ENCODE data around the gene SSB. TPM values are rescaled to one million over a fixed set of nuclear protein-coding genes. Genes with fewer than 3 reads are reported as not detected.

SSB gene
- total and polyA plus RNA-seq, 2 of the 4 experiments (the other 2 are of a cell fraction), result 41.2 to 75.5 TPM

DNA sequence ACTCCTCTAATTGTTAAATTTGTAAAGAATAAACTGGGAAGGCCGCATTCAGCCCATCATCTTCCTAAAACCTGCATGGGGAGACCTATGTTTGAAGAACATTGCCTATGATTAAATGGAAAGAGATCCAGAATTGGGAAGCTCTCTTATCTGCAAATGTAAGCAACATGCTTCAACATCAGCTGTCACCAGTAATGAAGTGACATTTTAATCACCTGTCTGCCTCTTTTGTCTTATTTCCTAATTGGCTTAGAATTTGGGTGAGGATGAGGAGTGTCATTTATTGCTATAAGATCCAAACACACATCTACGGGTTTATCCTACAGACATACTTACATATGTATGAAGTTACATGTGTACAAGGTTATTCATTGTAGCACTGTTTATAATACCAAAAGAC is 26.0 kb upstream of the SSB start:
- Histone ChIP-seq H3K56ac (ENCODE audit: extremely low read depth, insufficient read depth, low read length) (no peak overlapping the region), H3K4me2 (ENCODE audit: low read depth, low read length) (no peak overlapping the region), H2AK9ac (replicated peaks; ENCODE audit: low read depth, low read length, poor library complexity) (no peak overlapping the region), H4K91ac (ENCODE audit: insufficient read depth, low read depth, low read length) (no peak overlapping the region), H2BK20ac (ENCODE audit: low read depth, low read length) (no peak overlapping the region), H2BK5ac (ENCODE audit: low read depth, low read length, poor library complexity, severe bottlenecking) (no peak overlapping the region), H2AFZ (replicated peaks; ENCODE audit: low read length, poor library complexity) (no peak overlapping the region), H2BK120ac (ENCODE audit: low read depth, low read length) (no peak overlapping the region), H2BK15ac (ENCODE audit: low read depth, low read length) (no peak overlapping the region), H3K9me3 (ENCODE audit: control insufficient read depth, insufficient read depth, low read length) (peaks cover 2% of the 10 kb centered on the region; the same call in 1 of the 2 replicates), H3K23ac (ENCODE audit: low read depth, low read length) (no peak overlapping the region), H4K20me1 (ENCODE audit: insufficient read depth, low read length) (no peaks in the 10 kb centered on the region), H3K14ac (replicated peaks; ENCODE audit: low read depth, low read length) (no peak overlapping the region), H3K27me3 (ENCODE audit: control insufficient read depth, insufficient read depth, low read length) (peaks cover 10% of the 10 kb centered on the region), H3K27ac (ENCODE audit: insufficient read depth, low read length) (no peak overlapping the region), H2AK5ac (ENCODE audit: low read depth, low read length) (no peak overlapping the region), H3K79me1 (ENCODE audit: low read depth in 1 of 2, low read length in 2 of 2) (no peaks in the 10 kb centered on the region), H3K36me3 (ENCODE audit: control insufficient read depth, insufficient read depth, low read length) (no peaks in the 10 kb centered on the region), H3K9ac (ENCODE audit: low read depth, low read length) (no peak overlapping the region), H3K18ac (ENCODE audit: low read depth, low read length) (no peak overlapping the region), H3K4me1 (ENCODE audit: control insufficient read depth, insufficient read depth, low read length) (peaks cover 5% of the 10 kb centered on the region; the same call in 1 of the 2 replicates), H3K9me1 (ENCODE audit: insufficient read depth, low read length) (no peaks in the 10 kb centered on the region), H3K4ac (ENCODE audit: low read depth, low read length) (no peak overlapping the region), H4K8ac (ENCODE audit: low read depth in 2 of 2, low read length in 2 of 2) (no peak overlapping the region), H3K4me3 (ENCODE audit: insufficient read depth, low read depth, low read length) (no peak overlapping the region), H4K5ac (ENCODE audit: low read depth, low read length) (no peak overlapping the region)
- POLR2A ChIA-PET (ENCODE audit: unreplicated experiment), result no interaction called here
- ATAC-seq (ENCODE audit: low read depth) (no peak), DNase-seq (peak; percentile 5)
- TF ChIP-seq MXI1 (IDR thresholded peaks at IDR 0.05; ENCODE audit: borderline replicate concordance, low read depth, low read length) (no peak), NFE2L2 (IDR thresholded peaks at IDR 0.05; ENCODE audit: low read depth, low read length) (no peak), RCOR1 (IDR thresholded peaks at IDR 0.05; ENCODE audit: insufficient replicate concordance, low read length) (no peak), SMC3 (IDR thresholded peaks at IDR 0.05; ENCODE audit: low read depth, low read length) (no peak), BHLHE40 (IDR thresholded peaks at IDR 0.05; ENCODE audit: low read depth, low read length) (no peak), RFX5 (IDR thresholded peaks at IDR 0.05; ENCODE audit: low read depth, low read length) (no peak)
- TF ChIP-seq, protein P1, sequence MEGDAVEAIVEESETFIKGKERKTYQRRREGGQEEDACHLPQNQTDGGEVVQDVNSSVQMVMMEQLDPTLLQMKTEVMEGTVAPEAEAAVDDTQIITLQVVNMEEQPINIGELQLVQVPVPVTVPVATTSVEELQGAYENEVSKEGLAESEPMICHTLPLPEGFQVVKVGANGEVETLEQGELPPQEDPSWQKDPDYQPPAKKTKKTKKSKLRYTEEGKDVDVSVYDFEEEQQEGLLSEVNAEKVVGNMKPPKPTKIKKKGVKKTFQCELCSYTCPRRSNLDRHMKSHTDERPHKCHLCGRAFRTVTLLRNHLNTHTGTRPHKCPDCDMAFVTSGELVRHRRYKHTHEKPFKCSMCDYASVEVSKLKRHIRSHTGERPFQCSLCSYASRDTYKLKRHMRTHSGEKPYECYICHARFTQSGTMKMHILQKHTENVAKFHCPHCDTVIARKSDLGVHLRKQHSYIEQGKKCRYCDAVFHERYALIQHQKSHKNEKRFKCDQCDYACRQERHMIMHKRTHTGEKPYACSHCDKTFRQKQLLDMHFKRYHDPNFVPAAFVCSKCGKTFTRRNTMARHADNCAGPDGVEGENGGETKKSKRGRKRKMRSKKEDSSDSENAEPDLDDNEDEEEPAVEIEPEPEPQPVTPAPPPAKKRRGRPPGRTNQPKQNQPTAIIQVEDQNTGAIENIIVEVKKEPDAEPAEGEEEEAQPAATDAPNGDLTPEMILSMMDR (conservative IDR thresholded peaks at IDR 0.05; ENCODE audit: low read depth, low read length), result no peak
- in situ Hi-C loops (cut with MboI; ENCODE audit: low sequenced_read_pairs), result no loop called here
- no TSS peak for BruUV-seq (replicated peaks)
- intact Hi-C loops (cut with micrococcal nuclease), result no loop called here
- CTCF ChIA-PET, result no interaction called here
- WGBS, 2 experiments (ENCODE audit: extremely low coverage in 2 of 2, insufficient read length in 1 of 2), result no CpG with 5 or more reads among the region's 2 CpGs
- dilution Hi-C loops (cut with HindIII; ENCODE audit: low sequenced_read_pairs, unreplicated experiment), result no loop called here

Data from IMR-90 (cell line).